HepG2 (cell line): ENCODE results near the gene CYP4V2. TPM values are rescaled to one million over a fixed set of nuclear protein-coding genes. Genes with fewer than 3 reads are reported as not detected.

Experiments
- ATAC-seq: fragments of 200-7000 bp; cut with Tn5 transposase; 3 replicates; pipeline ENCODE4 v1.9.1; 2020; ENCODE audit warnings: mild to moderate bottlenecking, moderate library complexity
- BruUV-seq: library from RNA; stranded (reverse); fragments of 400-500 nt; replicated peaks from 2 replicates; lab custom pipeline; 2021; lab: Mats Ljungman, UMichigan
- CTCF ChIA-PET: fragments of 300-600 bp; formaldehyde crosslinking; extraction: SDS; loops from one replicate; lab custom pipeline; 2021; ENCODE audit warnings: low total read pairs, inconsistent platforms, low intra/inter-chr PET ratio; lab: Yijun Ruan, JAX
- POLR2A ChIA-PET: fragments of 350-600 bp; sonication (Branson Sonifier 250); formaldehyde crosslinking; loops from one replicate; lab custom pipeline; 2020; ENCODE audit warnings: antibody characterized with exemption, inconsistent platforms; lab: Yijun Ruan, JAX
- DNase-seq: peaks from one replicate; pipeline ENCODE4 v3.0.0-alpha.2; 2015; ENCODE audit warnings: low spot score
- FAIRE-seq: peaks from 3 replicates; lab custom pipeline; 2011; peaks lifted over from hg19 to GRCh38; lab: Jason Lieb, UNC
- H2AFZ ChIP-seq: one replicate; pipeline ENCODE4 v1.6.1; 2011; ENCODE audit warnings: low read length, inconsistent platforms
- H3K27ac ChIP-seq: fragments of 300-600 bp; 3 replicates; pipeline ENCODE4 v1.8.0; 2011; ENCODE audit warnings: mixed run types, mild to moderate bottlenecking, mixed read lengths, low read length, inconsistent platforms; ENCODE audit not compliant: insufficient read depth; ENCODE audit errors: extremely low read length
- H3K27me3 ChIP-seq, 2 experiments: fragments of 200-600 bp in 1 of 2; 2 replicates in 1 of 2; 3 replicates in 1 of 2; pipeline versions ENCODE4 v1.6.0 to v1.8.0; 2011; ENCODE audit warnings: low read length in 2 of 2, mild to moderate bottlenecking in 2 of 2, moderate library complexity in 2 of 2, inconsistent platforms in 1 of 2; ENCODE audit not compliant: insufficient read depth in 2 of 2, control insufficient read depth in 1 of 2
- H3K36me3 ChIP-seq, 2 experiments: fragments of 200-600 bp in 1 of 2; replicated peaks in 1 of 2; 2 replicates in 1 of 2; 3 replicates in 1 of 2; pipeline versions ENCODE4 v1.5.1 to v1.8.0; 2011; ENCODE audit warnings: low read length in 2 of 2, inconsistent platforms in 1 of 2; ENCODE audit not compliant: insufficient read depth in 2 of 2, control insufficient read depth in 1 of 2
- H3K4me1 ChIP-seq: 2 replicates; pipeline ENCODE4 v1.5.1; 2012; ENCODE audit warnings: low read length, inconsistent platforms; ENCODE audit not compliant: insufficient read depth
- H3K4me2 ChIP-seq: 2 replicates; pipeline ENCODE4 v1.6.0; 2011; ENCODE audit warnings: low read depth, low read length, inconsistent platforms
- H3K4me3 ChIP-seq, 3 experiments: fragments of 200-600 bp in 1 of 3; sonication (generic), shearing (Covaris generic) in 1 of 3; replicated peaks in 1 of 3; 2 replicates each; pipeline ENCODE4 v1.5.1; 2011 to 2016; ENCODE audit warnings: low read length in 3 of 3, inconsistent platforms in 2 of 3, low read depth in 2 of 3, mild to moderate bottlenecking in 2 of 3, control low read depth in 1 of 3, mixed read lengths in 1 of 3; ENCODE audit not compliant: insufficient read depth in 1 of 3
- H3K79me2 ChIP-seq: one replicate; pipeline ENCODE4 v1.6.1; 2011; ENCODE audit warnings: low read length, inconsistent platforms; ENCODE audit not compliant: insufficient read depth
- H3K9ac ChIP-seq: 2 replicates; pipeline ENCODE4 v1.6.0; 2011; ENCODE audit warnings: mild to moderate bottlenecking, low read depth, low read length, inconsistent platforms; ENCODE audit not compliant: insufficient read depth
- H3K9me3 ChIP-seq: 2 replicates; pipeline ENCODE4 v1.5.1; 2012; ENCODE audit warnings: mild to moderate bottlenecking, low read length
- H4K20me1 ChIP-seq: 2 replicates; pipeline ENCODE4 v1.6.0; 2011; ENCODE audit warnings: inconsistent platforms, mild to moderate bottlenecking, low read length, moderate library complexity; ENCODE audit not compliant: insufficient read depth
- GATA4 ChIP-seq: sonication (generic); IDR thresholded peaks from 2 replicates; pipeline ENCODE4 v1.6.1; 2016; ENCODE audit warnings: antibody characterized with exemption, low read depth, borderline replicate concordance
- KMT2A ChIP-seq: sonication (generic); formaldehyde crosslinking; IDR thresholded peaks from 2 replicates; pipeline ENCODE4 v1.4.0; 2020; ENCODE audit warnings: missing genetic modification reagents
- LCORL ChIP-seq, 2 experiments: fragments of 450-650 bp in 1 of 2; sonication (generic) in 1 of 2; formaldehyde crosslinking in 1 of 2; IDR thresholded peaks; 2 replicates each; pipeline versions ENCODE4 v1.5.0 to v1.6.1; 2017 to 2020; ENCODE audit warnings: antibody characterized with exemption in 1 of 2, missing genetic modification reagents in 1 of 2
- NPAS2 ChIP-seq: sonication (generic); formaldehyde crosslinking; IDR thresholded peaks from 2 replicates; pipeline ENCODE4 v1.8.0; 2022; ENCODE audit warnings: mild to moderate bottlenecking, missing genetic modification reagents, borderline replicate concordance
- PAWR ChIP-seq: sonication (generic); formaldehyde crosslinking; IDR thresholded peaks from 2 replicates; pipeline ENCODE4 v1.4.0; 2020; ENCODE audit warnings: missing genetic modification reagents, mild to moderate bottlenecking, borderline replicate concordance
- SIX4 ChIP-seq: sonication (generic); formaldehyde crosslinking; IDR thresholded peaks from 2 replicates; pipeline ENCODE4 v1.4.0; 2020; ENCODE audit warnings: missing genetic modification reagents
- SP4 ChIP-seq: sonication (generic); formaldehyde crosslinking; IDR thresholded peaks from 2 replicates; pipeline ENCODE4 v1.8.1; 2023; ENCODE audit warnings: mild to moderate bottlenecking, missing genetic modification reagents
- TBX2 ChIP-seq: sonication (generic); formaldehyde crosslinking; IDR thresholded peaks from 2 replicates; pipeline ENCODE4 v1.5.0; 2020; ENCODE audit warnings: missing genetic modification reagents, mild to moderate bottlenecking, borderline replicate concordance
- XBP1 ChIP-seq: sonication (generic); formaldehyde crosslinking; IDR thresholded peaks from 2 replicates; pipeline ENCODE4 v1.5.0; 2020; ENCODE audit warnings: missing genetic modification reagents
- ZFP36 ChIP-seq: fragments of 150-350 bp; IDR thresholded peaks from 2 replicates; pipeline ENCODE4 v1.6.1; 2018; ENCODE audit warnings: borderline replicate concordance, low read length, low read depth; ENCODE audit not compliant: partially characterized antibody
- ZNF543 ChIP-seq: sonication (generic); formaldehyde crosslinking; IDR thresholded peaks from 2 replicates; pipeline ENCODE4 v1.4.0; 2020; ENCODE audit warnings: mild to moderate bottlenecking, missing genetic modification reagents
- WGBS: methylation state at CpG from one replicate; pipeline ENCODE4 v1.1.6; 2017; ENCODE audit warnings: low lambda C conversion rate; 5-methylcytosine and 5-hydroxymethylcytosine counted together
- in situ Hi-C: cut with HindIII; loops from 2 replicates; pipeline ENCODE4 v1.10.0; 2017; ENCODE audit warnings: low pct_unique_long_range_greater_than_20kb; ENCODE audit not compliant: extremely low pct_ligation_motif_present
- intact Hi-C: fragments of 100-400 bp; cut with micrococcal nuclease; formaldehyde crosslinking; loops from one replicate; pipeline ENCODE4 v1.10.0; 2022; ENCODE audit not compliant: unreplicated experiment
- polyA plus RNA-seq, 8 experiments: library from polyadenylated mRNA; depleted of rRNA in 3 of 8; stranded (reverse) in 7 of 8; unstranded in 1 of 8; fragments of >200 nt; fragmentation: Illumina TruSeq in 4 of 8; extraction: Trizol in 4 of 8; gene quantifications; 2 replicates each; pipeline versions ENCODE4 v1.2.1 to v1.2.3, GENCODE V29; 2011 to 2016; ENCODE audit warnings: low read depth in 4 of 8, missing spikeins in 1 of 8, mixed read lengths in 1 of 8; ENCODE audit not compliant: insufficient read depth in 1 of 8
- total RNA-seq, 5 experiments: library from RNA; depleted of rRNA; stranded (reverse); fragments of >200 nt; fragmentation: Illumina TruSeq; extraction: Trizol; gene quantifications; 2 replicates each; pipeline ENCODE4 v1.2.3, GENCODE V29; 2016; ENCODE audit warnings: low read depth in 1 of 5
- TF ChIP-seq, protein P1 (sequence below): sonication (generic); formaldehyde crosslinking; IDR thresholded peaks from 2 replicates; pipeline ENCODE4 v1.4.0; 2020; ENCODE audit warnings: mild to moderate bottlenecking, missing genetic modification reagents
- TF ChIP-seq, protein P2 (sequence below): sonication (generic); formaldehyde crosslinking; IDR thresholded peaks from 2 replicates; pipeline ENCODE4 v1.8.0; 2022; ENCODE audit warnings: missing genetic modification reagents, low read depth, mild to moderate bottlenecking, borderline replicate concordance

CYP4V2 gene
- total and polyA plus RNA-seq, 2 of the 13 experiments (the other 11 are each of a cell fraction or from before 2014, with no cell fraction given): 4.7 to 7.2 TPM

DNA sequence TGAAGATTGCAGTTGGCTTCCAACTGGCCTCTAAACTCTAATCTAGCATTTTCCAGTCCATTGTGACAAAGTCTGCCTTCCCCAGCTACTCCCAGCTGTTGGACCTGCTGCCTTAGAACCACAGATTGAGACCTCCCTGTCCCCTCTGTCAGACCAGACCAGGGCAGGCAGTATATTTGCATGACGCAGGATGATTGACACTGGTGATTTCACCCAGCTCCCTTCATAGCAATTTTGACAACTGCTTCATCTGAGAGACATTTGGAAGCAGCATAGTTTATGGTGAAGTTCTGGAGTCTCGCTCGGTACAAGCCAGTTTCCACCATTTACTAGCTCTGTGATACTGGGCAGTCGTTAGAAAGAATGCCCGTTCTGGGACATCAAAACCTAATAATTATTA lies 2.5 kb downstream of the CYP4V2 start:
- CTCF ChIA-PET: no interaction called here
- TF ChIP-seq PAWR (CRISPR knock-in tag) (no peak), GATA4 (no peak), SP4 (CRISPR knock-in tag) (no peak), TBX2 (CRISPR knock-in tag) (no peak), ZFP36 (no peak), KMT2A (no peak), ZNF543 (CRISPR knock-in tag) (no peak), SIX4 (no peak)
- no peaks in the 10 kb centered on the region for H4K20me1 ChIP-seq
- no peak overlapping the region for H3K9ac ChIP-seq
- in situ Hi-C loops: no loop called here
- WGBS: 100% methylated on average over 5 of the region's 5 CpGs
- no TSS peak for BruUV-seq
- H3K9me3 ChIP-seq: no peaks in the 10 kb centered on the region
- POLR2A ChIA-PET: no interaction called here
- H3K27ac ChIP-seq: no peak overlapping the region
- no peak overlapping the region for H2AFZ ChIP-seq
- intact Hi-C loops: loop anchor here (5.0 kb wide), 2 partner anchors 47 to 73 kb away; partner anchors contain the start of gene F11
- H3K4me1 ChIP-seq: peaks cover 22% of the 10 kb centered on the region
- FAIRE-seq (no peak), ATAC-seq (no peak), DNase-seq (no peak)
- no peaks in the 10 kb centered on the region for H3K79me2 ChIP-seq
- H3K4me2 ChIP-seq: no peak overlapping the region
- H3K27me3 ChIP-seq: no peaks in the 10 kb centered on the region
- no peaks in the 10 kb centered on the region for H3K36me3 ChIP-seq
- no peak overlapping the region for H3K4me3 ChIP-seq

DNA sequence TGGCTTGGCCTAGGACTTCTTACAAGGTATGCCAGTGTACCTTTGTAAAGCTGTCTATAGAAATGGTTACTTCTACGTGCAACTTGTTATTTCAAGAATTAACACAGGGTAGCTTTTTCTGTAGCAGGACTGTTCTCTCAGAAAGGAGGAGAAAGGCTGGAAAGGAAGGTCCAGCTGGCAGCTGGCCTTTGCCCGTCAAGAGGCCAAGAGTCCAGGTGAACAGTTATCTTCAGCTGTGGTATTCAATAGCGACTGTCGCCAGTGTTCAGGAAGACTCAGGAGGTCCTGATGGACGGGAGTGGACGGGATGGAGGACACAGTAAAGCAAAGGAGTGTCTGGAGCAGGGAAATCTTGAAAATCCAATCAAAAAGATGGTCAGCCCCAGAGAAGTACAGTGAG lies 4.7 kb downstream of the CYP4V2 start:
- POLR2A ChIA-PET: no interaction called here
- Histone ChIP-seq H3K27me3 (no peaks in the 10 kb centered on the region), H3K4me3 (no peak overlapping the region), H3K4me2 (no peak overlapping the region), H3K79me2 (no peaks in the 10 kb centered on the region), H3K9me3 (no peaks in the 10 kb centered on the region), H3K9ac (no peak overlapping the region), H3K36me3 (no peaks in the 10 kb centered on the region), H3K4me1 (peaks cover 10% of the 10 kb centered on the region; the same call in 1 of the 2 replicates), H4K20me1 (no peaks in the 10 kb centered on the region), H3K27ac (no peak overlapping the region), H2AFZ (no peak overlapping the region)
- ATAC-seq (no peak), FAIRE-seq (no peak), DNase-seq (no peak)
- WGBS: 88% methylated on average over 6 of the region's 6 CpGs
- CTCF ChIA-PET: no interaction called here
- no TSS peak for BruUV-seq
- in situ Hi-C loops: no loop called here
- intact Hi-C loops: no loop called here
- TF ChIP-seq LCORL (IDR thresholded peaks at IDR 0.05): no peak
- TF ChIP-seq LCORL (CRISPR knock-in tag; IDR thresholded peaks at IDR 0.05): no peak
- TF ChIP-seq, protein P1, sequence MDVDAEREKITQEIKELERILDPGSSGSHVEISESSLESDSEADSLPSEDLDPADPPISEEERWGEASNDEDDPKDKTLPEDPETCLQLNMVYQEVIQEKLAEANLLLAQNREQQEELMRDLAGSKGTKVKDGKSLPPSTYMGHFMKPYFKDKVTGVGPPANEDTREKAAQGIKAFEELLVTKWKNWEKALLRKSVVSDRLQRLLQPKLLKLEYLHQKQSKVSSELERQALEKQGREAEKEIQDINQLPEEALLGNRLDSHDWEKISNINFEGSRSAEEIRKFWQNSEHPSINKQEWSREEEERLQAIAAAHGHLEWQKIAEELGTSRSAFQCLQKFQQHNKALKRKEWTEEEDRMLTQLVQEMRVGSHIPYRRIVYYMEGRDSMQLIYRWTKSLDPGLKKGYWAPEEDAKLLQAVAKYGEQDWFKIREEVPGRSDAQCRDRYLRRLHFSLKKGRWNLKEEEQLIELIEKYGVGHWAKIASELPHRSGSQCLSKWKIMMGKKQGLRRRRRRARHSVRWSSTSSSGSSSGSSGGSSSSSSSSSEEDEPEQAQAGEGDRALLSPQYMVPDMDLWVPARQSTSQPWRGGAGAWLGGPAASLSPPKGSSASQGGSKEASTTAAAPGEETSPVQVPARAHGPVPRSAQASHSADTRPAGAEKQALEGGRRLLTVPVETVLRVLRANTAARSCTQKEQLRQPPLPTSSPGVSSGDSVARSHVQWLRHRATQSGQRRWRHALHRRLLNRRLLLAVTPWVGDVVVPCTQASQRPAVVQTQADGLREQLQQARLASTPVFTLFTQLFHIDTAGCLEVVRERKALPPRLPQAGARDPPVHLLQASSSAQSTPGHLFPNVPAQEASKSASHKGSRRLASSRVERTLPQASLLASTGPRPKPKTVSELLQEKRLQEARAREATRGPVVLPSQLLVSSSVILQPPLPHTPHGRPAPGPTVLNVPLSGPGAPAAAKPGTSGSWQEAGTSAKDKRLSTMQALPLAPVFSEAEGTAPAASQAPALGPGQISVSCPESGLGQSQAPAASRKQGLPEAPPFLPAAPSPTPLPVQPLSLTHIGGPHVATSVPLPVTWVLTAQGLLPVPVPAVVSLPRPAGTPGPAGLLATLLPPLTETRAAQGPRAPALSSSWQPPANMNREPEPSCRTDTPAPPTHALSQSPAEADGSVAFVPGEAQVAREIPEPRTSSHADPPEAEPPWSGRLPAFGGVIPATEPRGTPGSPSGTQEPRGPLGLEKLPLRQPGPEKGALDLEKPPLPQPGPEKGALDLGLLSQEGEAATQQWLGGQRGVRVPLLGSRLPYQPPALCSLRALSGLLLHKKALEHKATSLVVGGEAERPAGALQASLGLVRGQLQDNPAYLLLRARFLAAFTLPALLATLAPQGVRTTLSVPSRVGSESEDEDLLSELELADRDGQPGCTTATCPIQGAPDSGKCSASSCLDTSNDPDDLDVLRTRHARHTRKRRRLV (CRISPR knock-in tag): no peak
- TF ChIP-seq NPAS2 (CRISPR knock-in tag): no peak
- TF ChIP-seq, protein P2, sequence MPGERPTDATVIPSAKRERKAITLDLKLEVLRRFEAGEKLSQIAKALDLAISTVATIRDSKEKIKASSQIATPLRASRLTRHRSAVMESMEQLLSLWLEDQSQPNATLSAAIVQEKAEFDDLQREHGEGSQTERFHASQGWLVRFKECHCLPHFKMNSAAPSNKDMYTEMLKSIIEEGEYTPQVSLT (CRISPR knock-in tag): no peak
- TF ChIP-seq XBP1 (CRISPR knock-in tag): no peak
